ENCODE data around the gene SNX4.
"Not testable (repeated sequence)": the region's sequence is repeated elsewhere in the genome, so short reads cannot be mapped to it uniquely, and the experiment has no call there.

SNX4 gene

GRCh38 chr3:125519678-125520562 is at the start of gene SNX4:
SNX4 (minus strand) TSS chr3:125520202; CDS start chr3:125520172, 30 bp downstream.
- DNase-seq (ENCODE audit: low spot score), result peak; percentile 92

DNA sequence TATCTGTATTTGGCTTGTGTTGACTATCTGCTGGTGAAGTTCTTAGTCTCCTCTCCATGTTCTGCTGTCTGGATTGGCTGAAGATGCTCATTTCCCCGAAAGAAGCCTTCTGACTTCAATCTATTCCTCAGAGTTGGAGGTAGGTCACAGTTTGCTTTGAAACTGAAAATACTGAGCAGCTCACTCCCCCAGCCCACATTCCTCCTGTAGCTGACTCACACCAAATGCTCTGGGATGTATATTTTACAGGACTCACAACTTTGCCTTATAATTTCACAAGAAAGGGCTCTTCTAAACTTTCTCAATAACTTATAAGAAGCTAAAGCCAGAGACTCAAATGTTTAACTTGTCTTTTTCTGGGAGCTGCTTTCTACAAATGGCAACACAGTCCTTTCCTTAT is 36.3 kb upstream of the SNX4 start:
- DNase-seq (ENCODE audit: low spot score), result no peak

DNA sequence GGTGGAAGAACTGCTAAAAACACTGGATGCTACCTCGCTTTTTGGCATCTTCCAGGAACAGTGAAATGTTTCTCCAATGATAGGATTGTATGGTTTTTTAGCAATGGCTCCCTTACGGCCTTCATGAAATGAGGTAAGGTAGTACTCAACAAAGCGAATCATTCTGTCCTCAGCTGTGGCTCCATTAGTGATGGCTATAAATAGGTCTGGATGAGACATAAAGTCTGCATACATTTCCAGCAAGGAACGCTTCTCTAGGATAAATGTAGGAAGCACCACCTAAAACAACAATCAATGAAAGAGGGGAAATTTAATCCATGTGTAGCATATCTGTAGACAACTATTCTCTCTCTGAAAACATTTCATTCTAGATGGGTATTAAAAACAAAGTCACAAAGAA is 32.4 kb upstream of the SNX4 start:
- no peak for DNase-seq (ENCODE audit: low spot score)

DNA sequence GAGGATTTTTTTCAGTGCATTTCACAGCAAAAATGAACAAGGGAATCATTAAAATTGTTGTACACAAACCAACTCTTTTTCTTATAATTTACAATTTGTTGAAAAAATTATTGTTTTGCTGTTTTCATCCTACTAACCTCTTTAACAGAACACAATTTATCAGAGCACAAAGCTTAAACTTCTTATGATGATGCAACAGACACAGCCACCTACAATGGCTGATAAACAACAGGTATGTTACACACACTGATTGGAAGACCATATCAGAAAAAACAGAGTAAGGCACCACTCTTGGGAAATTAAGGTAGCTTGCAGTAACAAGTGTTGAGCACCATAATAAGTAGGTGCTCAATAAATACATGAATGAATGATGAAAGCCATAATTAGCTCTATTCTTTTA is 8.9 kb upstream of the SNX4 start:
- no peak for DNase-seq (ENCODE audit: low spot score)

GRCh38 chr3:125525153-125525552 is 5.2 kb upstream of the SNX4 start:
- no peak for DNase-seq (ENCODE audit: low spot score)

DNA sequence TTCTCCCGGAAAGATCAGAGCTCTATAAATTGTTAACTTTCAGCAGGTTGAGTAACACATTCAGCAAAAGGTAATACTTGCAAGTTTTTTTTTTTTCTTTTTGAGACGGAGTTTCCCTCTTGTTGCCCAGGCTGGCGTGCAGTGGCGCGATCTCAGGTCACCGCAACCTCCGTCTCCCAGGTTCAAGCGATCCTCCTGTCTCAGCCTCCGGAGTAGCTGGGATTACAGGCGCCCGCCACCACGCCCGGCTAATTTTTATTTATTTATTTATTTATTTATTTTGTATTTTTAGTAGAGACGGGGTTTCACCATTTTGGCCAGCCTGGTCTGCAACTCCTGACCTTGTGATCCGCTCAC is 539 bp upstream of the SNX4 start:
- not testable (repeated sequence) for DNase-seq (ENCODE audit: low spot score)

DNA sequence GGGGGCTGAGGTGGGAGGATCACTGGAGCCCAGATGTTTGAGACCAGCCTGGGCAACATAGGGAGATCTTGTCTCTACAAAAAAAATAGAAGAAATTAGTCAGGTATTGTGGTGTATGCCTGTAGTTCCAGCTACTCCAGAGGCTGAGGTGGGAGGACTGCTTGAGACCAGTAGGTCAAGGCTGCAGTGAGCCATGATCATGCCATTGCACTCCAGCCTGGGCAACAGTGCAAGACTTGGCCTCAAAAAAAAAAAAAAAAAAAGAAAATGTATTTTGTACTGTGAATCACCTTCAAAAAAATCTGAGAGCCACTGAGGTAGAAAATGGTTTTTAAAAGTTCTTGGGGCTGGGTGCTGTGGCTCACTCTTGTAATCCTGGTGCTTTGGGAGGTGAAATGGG is 4.6 kb downstream of the SNX4 start:
- no peak for DNase-seq (ENCODE audit: low spot score)

DNA sequence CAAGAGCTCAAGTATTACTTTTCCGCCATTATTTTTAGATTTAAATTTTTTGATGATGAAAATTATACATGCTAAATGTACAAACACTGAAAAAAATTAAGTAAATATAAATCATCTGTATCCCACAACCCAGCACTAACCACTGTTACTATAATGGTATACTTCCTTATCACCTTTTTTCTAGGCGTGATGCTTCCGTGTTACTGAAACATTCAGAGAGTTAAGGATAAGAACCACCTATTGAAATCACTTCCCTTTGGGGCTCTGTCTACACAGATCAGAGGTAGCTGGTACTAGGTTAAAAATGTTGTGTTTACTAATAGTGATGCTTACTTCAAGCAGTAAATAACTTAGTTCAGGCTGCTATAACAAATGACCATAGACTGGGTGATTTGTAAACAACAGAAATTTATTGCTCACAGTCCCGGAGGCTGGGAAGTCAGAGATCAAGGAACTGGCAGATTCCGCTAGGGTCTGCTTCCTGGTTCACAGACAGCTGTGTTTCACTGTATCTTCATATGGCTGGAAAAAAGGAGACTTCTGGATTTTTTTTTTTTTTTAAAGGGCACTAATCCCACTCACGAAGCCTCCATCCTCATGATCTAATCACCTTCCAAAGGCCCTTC is 6.4 kb downstream of the SNX4 start:
- no peak for DNase-seq (ENCODE audit: low spot score)

DNA sequence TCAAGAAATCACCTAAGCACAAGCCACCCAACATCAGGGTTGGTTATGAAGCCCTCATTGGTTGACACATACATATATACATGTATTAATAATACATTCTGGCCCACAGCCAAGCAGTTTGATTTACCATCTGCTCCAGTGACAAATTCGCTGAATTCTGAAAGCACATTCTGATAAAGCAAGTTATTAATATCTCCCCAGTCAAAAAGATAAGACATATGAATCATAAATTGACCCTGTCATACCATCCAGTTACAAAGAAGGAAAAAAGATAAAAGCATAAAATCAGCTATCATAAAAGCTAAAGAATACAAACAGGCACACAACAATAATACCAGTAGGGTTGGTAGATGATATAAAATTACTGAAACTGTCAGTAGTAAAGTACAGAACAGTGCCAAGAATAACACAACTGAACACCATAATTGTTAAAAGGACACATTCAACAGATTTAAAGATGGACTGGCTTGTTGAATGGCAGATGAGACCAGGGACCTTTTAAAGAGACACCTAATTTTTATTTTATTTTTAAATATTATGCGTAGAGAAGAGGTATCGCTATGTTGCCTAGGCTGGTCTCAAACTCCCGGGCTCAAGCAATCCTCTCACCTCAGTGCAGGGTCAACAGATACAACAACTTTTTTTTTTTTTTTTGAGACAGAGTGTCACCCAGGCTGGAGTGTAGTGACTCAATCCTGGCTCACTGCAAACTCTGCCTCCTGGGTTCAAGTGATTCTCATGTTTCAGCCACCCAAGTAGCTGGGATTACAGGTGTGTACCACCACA is 7.7 kb downstream of the SNX4 start:
- peak; percentile 25 for DNase-seq (ENCODE audit: low spot score)

DNA sequence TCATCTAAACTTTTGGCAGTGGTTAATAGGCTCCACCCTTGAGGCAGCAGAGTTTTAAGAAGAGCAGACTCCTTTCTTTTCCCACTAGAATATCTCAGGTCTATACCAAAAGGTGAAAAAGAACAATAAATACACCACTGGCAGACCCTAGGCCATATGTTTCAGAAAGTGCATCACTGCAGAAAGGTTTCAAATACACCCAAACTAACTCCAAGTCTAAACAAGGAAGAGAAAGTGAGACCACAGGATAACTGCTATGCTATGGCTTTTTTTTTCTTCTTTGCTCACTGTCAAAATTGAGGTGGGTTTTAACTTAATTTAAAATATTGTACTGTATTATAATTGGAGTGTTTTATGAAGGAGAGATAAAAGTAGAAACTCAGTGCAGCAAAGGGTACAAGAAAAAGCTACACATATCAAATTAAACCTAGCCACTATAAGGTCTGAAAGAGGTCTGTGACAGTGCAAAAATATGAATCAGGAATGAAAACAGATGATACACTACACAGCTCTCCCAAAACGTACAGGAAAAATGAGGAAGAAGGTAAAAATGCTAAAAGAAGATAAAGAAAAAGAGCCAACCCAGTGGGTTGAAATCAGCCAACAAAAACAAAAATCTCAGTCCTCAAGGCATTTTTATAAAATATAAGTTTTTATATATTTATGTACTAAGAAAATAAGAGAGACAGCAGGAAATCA is 8.4 kb downstream of the SNX4 start:
- DNase-seq (ENCODE audit: low spot score), result no peak

GRCh38 chr3:125507128-125507527 is 12.9 kb downstream of the SNX4 start:
- DNase-seq (ENCODE audit: low spot score), result no peak

GRCh38 chr3:125498630-125499029 is 21.4 kb downstream of the SNX4 start:
- no peak for DNase-seq (ENCODE audit: low spot score)

GRCh38 chr3:125496701-125497100 is 23.3 kb downstream of the SNX4 start:
- DNase-seq (ENCODE audit: low spot score), result no peak

GRCh38 chr3:125482406-125482805 is 37.6 kb downstream of the SNX4 start:
- DNase-seq (ENCODE audit: low spot score), result no peak

DNA sequence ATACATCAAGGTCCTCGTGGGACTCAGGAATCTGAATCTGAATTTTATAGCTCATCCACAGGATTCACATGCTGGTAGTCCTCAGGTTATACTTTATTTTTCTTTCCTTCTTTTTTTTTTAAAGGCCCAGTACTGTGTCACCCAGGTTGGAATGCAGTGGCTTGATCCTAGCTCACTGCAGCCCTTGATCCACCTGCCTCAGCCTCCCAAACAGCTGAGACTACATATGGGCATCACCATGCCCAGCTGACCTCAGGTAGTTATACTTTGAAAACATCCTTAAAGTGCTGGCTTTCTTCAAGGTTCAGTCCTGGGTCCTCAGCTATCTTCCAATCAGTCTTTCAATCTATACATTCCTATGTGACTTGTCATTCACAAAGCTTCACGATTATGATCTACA is 38.2 kb downstream of the SNX4 start:
- DNase-seq (ENCODE audit: low spot score), result no peak

DNA sequence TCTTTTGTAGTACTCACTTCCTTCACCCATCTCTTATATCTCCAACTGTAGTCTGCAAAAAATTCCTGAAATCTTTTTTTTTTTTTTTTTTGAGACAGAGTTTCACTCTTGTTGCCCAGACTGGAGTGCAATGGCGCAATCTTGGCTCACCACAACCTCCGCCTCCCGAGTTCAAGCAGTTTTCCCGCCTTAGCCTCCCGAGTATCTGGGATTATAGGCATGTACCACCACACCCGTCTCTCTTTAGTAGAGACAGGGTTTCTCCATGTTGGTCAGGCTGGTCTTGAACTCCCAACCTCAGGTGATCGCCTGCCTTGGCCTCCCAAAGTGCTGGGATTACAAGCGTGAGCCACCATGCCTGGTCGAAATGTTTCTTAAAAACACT is 38.6 kb downstream of the SNX4 start:
- not testable (repeated sequence) for DNase-seq (ENCODE audit: low spot score)

GRCh38 chr3:125480656-125481374 is 39.2 kb downstream of the SNX4 start:
- no peak for DNase-seq (ENCODE audit: low spot score)

DNA sequence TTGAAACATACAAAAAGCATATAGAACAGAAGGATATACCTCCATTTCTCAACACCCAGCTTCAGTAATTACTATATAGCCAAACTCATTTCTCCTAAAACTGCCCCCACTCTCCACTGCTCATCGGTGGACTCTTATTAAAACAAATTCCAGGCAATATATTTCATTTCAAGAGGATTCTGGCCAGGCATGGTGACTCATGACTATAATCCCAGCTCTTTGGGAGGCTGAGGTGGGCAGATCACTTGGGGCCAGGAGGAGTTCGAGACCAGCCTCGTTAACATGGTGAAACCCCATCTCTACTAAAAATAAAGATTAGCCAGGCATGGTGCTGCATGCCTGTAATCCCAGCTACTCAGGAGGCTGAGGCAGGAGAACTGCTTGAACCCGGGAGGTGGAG is 40.9 kb downstream of the SNX4 start:
- DNase-seq (ENCODE audit: low spot score), result no peak

- DNase-seq (ENCODE audit: low spot score), result no peak
These were observed 41.7 kb downstream of the SNX4 start for GRCh38 chr3:125478326-125478725.

DNA sequence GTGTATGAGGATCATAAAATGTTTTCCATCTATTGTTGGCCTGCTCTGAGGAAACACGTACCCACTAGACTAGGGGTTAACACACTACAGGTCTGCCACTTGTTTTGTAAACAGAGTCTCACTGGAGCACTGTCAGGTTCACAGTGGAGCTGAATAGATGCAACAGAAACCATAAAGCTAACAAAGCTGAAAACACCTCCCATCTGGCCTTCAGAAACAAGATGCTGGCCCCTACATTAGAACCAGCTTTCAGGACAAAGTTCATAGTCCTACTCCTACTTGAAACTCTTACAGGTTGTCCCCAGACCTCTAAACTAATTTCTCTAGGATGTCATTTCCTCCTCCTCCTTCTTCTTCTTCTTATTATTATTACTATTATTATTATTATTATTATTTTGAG is 42.3 kb downstream of the SNX4 start:
- no peak for DNase-seq (ENCODE audit: low spot score)

- no peak for DNase-seq (ENCODE audit: low spot score)
These were observed 49.3 kb downstream of the SNX4 start for GRCh38 chr3:125470671-125471070.
